HEK293 (cell line): ENCODE results near the gene OCRL.

ENCODE experiments used
- CTCF ChIP-seq: fragments of 450-650 bp; formaldehyde crosslinking; IDR thresholded peaks from 2 replicates; pipeline ENCODE4 v1.5.1; 2016; ENCODE audit warnings: missing biosample characterization, missing genetic modification characterization
- RBAK ChIP-seq: fragments of 450-650 bp; formaldehyde crosslinking; IDR thresholded peaks from 2 replicates; pipeline ENCODE4 v1.5.1; 2016; ENCODE audit warnings: missing biosample characterization, missing genetic modification characterization
- TCF7L2 ChIP-seq: IDR thresholded peaks from 2 replicates; pipeline ENCODE4 v1.6.1; 2011; ENCODE audit warnings: low read depth, mild to moderate bottlenecking, inconsistent platforms, low read length, moderate library complexity, borderline replicate concordance
- YY1 ChIP-seq: fragments of 450-650 bp; formaldehyde crosslinking; IDR thresholded peaks from 2 replicates; pipeline ENCODE4 v1.5.1; 2018; ENCODE audit warnings: missing biosample characterization, missing genetic modification characterization
- ZBTB1 ChIP-seq: fragments of 450-650 bp; formaldehyde crosslinking; IDR thresholded peaks from 2 replicates; pipeline ENCODE4 v1.5.1; 2016; ENCODE audit warnings: missing biosample characterization, missing genetic modification characterization
- ZNF311 ChIP-seq: fragments of 450-650 bp; formaldehyde crosslinking; IDR thresholded peaks from 2 replicates; pipeline ENCODE4 v1.5.1; 2017; ENCODE audit warnings: missing biosample characterization, missing genetic modification characterization, borderline replicate concordance
- ZNF510 ChIP-seq: fragments of 450-650 bp; formaldehyde crosslinking; IDR thresholded peaks from 2 replicates; pipeline ENCODE4 v1.5.1; 2018; ENCODE audit warnings: mild to moderate bottlenecking, missing genetic modification characterization, missing biosample characterization; ENCODE audit not compliant: insufficient replicate concordance
- ZNF549 ChIP-seq: fragments of 450-650 bp; IDR thresholded peaks from 2 replicates; pipeline ENCODE4 v1.5.1; 2018; ENCODE audit warnings: missing biosample characterization, missing genetic modification characterization, mild to moderate bottlenecking, inconsistent platforms, moderate library complexity
- ZNF792 ChIP-seq: fragments of 450-650 bp; formaldehyde crosslinking; IDR thresholded peaks from 2 replicates; pipeline ENCODE4 v1.5.1; 2016; ENCODE audit warnings: missing biosample characterization, missing genetic modification characterization
- ZSCAN16 ChIP-seq: fragments of 450-650 bp; formaldehyde crosslinking; IDR thresholded peaks from 2 replicates; pipeline ENCODE4 v1.5.1; 2016; ENCODE audit warnings: missing biosample characterization, missing genetic modification characterization
- TF ChIP-seq, protein P1 (sequence below): fragments of 450-650 bp; formaldehyde crosslinking; IDR thresholded peaks from 2 replicates; pipeline ENCODE4; 2016; ENCODE audit warnings: missing biosample characterization, missing genetic modification characterization
- TF ChIP-seq, protein P2 (sequence below): fragments of 450-650 bp; formaldehyde crosslinking; IDR thresholded peaks from 2 replicates; pipeline ENCODE4 v1.5.1; 2016; ENCODE audit warnings: missing biosample characterization, missing genetic modification characterization

DNA sequence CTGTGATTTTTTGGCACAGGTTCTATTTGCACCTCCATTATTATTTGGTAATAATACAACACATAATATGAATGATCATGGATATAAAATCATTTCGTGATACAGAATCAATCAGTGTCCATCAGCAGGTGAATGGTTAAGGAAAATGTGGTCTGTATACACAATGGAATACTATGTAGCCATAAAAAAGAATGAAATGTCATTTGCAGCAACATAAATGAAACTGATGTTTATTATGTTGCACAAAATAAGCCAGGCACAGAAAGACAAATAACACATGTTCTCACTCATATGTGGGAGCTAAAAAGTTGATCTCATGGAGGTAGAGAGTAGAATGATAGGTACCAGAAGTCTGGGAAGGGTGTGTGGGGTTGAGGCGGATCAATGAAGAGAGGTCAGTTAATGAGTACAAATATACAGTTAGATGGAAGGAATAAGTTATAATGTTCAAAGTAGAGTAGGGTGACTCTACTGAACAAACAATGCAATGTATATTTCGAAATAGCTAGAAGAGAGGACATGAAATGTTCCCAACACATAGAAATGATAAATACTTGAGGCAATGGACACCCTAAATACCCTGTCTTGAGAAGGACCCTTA is 15.7 kb upstream of the OCRL start:
- no peak for TF ChIP-seq CTCF
- no peak for TF ChIP-seq ZNF311 (tag by site-specific recombination)
- no peak for TF ChIP-seq ZNF549 (tag by site-specific recombination)
- TF ChIP-seq, protein P1, sequence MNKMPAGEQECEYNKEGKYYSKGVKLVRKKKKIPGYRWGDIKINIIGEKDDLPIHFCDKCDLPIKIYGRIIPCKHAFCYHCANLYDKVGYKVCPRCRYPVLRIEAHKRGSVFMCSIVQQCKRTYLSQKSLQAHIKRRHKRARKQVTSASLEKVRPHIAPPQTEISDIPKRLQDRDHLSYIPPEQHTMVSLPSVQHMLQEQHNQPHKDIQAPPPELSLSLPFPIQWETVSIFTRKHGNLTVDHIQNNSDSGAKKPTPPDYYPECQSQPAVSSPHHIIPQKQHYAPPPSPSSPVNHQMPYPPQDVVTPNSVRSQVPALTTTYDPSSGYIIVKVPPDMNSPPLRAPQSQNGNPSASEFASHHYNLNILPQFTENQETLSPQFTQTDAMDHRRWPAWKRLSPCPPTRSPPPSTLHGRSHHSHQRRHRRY (tag by site-specific recombination) = no peak
- no peak for TF ChIP-seq YY1 (tag by site-specific recombination)
- TF ChIP-seq ZBTB1 (tag by site-specific recombination) = no peak
- no peak for TF ChIP-seq ZSCAN16 (tag by site-specific recombination)
- no peak for TF ChIP-seq ZNF510
- TF ChIP-seq, protein P2, sequence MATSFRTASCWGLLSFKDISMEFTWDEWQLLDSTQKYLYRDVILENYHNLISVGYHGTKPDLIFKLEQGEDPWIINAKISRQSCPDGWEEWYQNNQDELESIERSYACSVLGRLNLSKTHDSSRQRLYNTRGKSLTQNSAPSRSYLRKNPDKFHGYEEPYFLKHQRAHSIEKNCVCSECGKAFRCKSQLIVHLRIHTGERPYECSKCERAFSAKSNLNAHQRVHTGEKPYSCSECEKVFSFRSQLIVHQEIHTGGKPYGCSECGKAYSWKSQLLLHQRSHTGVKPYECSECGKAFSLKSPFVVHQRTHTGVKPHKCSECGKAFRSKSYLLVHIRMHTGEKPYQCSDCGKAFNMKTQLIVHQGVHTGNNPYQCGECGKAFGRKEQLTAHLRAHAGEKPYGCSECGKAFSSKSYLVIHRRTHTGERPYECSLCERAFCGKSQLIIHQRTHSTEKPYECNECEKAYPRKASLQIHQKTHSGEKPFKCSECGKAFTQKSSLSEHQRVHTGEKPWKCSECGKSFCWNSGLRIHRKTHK = no peak
- TF ChIP-seq ZNF792 (tag by site-specific recombination) = no peak
- TF ChIP-seq RBAK (tag by site-specific recombination) = no peak
- no peak for TF ChIP-seq TCF7L2
